Right lobe of liver (tissue), 4 donors: ENCODE data around the gene CRKL.

Source experiments
- CTCF ChIP-seq, 4 donors: fragments of 200-600 bp in 3 of 4; fragments of 450-650 bp in 1 of 4; IDR thresholded peaks; one replicate each; pipeline versions ENCODE4 v1.5.1 to v1.8.0; 2016 to 2022; ENCODE audit warnings: antibody characterized with exemption in 4 of 4, mild to moderate bottlenecking in 2 of 4
- POLR2A ChIP-seq: fragments of 450-650 bp; IDR thresholded peaks from one replicate; pipeline ENCODE4 v1.6.1; 2017; ENCODE audit warnings: antibody characterized with exemption, mild to moderate bottlenecking
- donor health status: DM: no; HTN: no; CAD: no.
- donor health status: DM: no; HTN: no; CAD: no.
- donor health status: DM: no; HTN: yes; CAD: no.

- TF ChIP-seq CTCF (IDR thresholded peaks at IDR 0.05) (no peak), POLR2A (no peak)
These were observed 31.8 kb downstream of the CRKL start for GRCh38 chr22:20948989-20949388.
